ENCODE measurements around the gene HOMER3. TPM values are rescaled to one million over a fixed set of nuclear protein-coding genes. Genes with fewer than 3 reads are reported as not detected.
"Not testable (repeated sequence)": the region's sequence is repeated elsewhere in the genome, so short reads cannot be mapped to it uniquely, and the experiment has no call there.

Gene HOMER3
- total RNA-seq, 6 donors from 2014 or later: 17.3 to 58.0 (median 27.8) TPM

DNA sequence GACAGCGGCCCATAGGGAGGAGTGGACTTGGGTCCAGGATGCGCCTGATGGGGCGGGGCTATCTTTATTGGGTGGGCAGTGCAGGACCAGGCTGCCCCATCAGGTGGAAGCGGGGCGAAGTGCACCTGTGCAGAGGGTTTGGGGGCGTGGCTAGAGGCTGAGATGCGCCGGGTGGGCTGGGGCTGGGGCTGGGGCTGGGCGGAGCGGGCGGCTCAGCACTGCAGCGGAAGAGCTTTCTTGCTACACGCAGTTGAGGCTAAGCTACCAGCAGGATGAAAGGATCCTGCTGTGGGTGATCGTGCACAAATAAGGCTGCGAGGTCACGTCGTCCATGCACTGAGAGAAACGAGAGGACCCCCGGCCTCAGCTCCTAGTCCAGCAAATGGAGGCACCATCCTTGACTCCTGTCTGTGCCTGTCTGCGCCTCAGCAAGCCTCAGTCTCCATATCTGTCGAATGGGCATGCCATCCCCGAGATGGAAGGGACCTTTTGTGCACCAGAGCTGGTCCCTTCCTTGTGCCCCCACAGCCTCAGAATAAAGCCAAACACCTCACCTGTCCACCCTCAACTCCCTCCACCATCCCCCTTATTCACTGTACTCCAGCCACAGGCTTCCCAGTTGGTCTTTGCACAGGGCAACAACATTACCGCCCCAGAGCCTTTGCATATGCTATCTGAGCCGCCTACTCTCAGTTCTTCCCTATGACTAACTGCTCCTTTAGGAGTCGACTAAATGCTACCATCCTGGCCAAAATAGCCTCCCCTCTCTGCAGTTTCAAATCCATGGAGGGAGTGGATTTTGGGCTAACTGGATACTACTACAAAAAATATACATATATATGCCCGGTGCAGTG lies 21.0 kb upstream of the HOMER3 start:
- H3K27ac ChIP-seq: no peak overlapping the region
- ATAC-seq (ENCODE audit: low FRiP score in 2 of 2) (no peak), DNase-seq (no peak)
- peaks cover 0 to 2% (median 0%) of the 10 kb centered on the region in 4 donors for H3K27me3 ChIP-seq
- no peak overlapping the region for H3K4me3 ChIP-seq
- peaks cover 0 to 6% (median under 1%) of the 10 kb centered on the region in 4 donors for H3K4me1 ChIP-seq
- H3K36me3 ChIP-seq: no peaks in the 10 kb centered on the region
- WGBS, 2 donors: 41 to 61% methylated on average over 10 to 18 of the region's 26 CpGs
- no peaks in the 10 kb centered on the region for H3K9me3 ChIP-seq
- TF ChIP-seq CTCF (IDR thresholded peaks at IDR 0.05) (no peak), POLR2AphosphoS5 (IDR thresholded peaks at IDR 0.05) (no peak), EP300 (IDR thresholded peaks at IDR 0.05) (no peak), POLR2A (IDR thresholded peaks at IDR 0.05) (no peak)

- WGBS, 2 donors: 91 to 92% methylated on average over 4 of the region's 4 CpGs
- TF ChIP-seq EP300 (IDR thresholded peaks at IDR 0.05) (no peak), POLR2AphosphoS5 (IDR thresholded peaks at IDR 0.05) (no peak), POLR2A (IDR thresholded peaks at IDR 0.05) (no peak), CTCF (IDR thresholded peaks at IDR 0.05) (no peak)
- no peak overlapping the region for H3K27ac ChIP-seq
- H3K4me3 ChIP-seq: no peak overlapping the region
- no peaks in the 10 kb centered on the region for H3K9me3 ChIP-seq
- no peak for ATAC-seq (ENCODE audit: low FRiP score in 2 of 2)
- peaks cover 0 to 2% (median 0%) of the 10 kb centered on the region in 4 donors for H3K27me3 ChIP-seq
- no peaks in the 10 kb centered on the region for H3K36me3 ChIP-seq
- DNase-seq: no peak
- peaks cover 0 to 6% (median 0%) of the 10 kb centered on the region in 4 donors for H3K4me1 ChIP-seq
Measured at GRCh38 chr19:18960370-18960769, 19.4 kb upstream of the HOMER3 start.

- Histone ChIP-seq H3K9me3 (no peaks in the 10 kb centered on the region), H3K4me1 (peaks cover 0 to 5% (median 0%) of the 10 kb centered on the region in 4 donors), H3K27ac (no peak overlapping the region), H3K27me3 (no peaks in the 10 kb centered on the region), H3K4me3 (no peak overlapping the region), H3K36me3 (no peaks in the 10 kb centered on the region)
- DNase-seq: no peak
- TF ChIP-seq POLR2AphosphoS5 (IDR thresholded peaks at IDR 0.05) (no peak), EP300 (IDR thresholded peaks at IDR 0.05) (no peak), CTCF (IDR thresholded peaks at IDR 0.05) (no peak), POLR2A (IDR thresholded peaks at IDR 0.05) (no peak)
- 93 to 100% methylated on average over 2 of the region's 2 CpGs for WGBS, 2 donors
- ATAC-seq (ENCODE audit: low FRiP score in 2 of 2): no peak
Measured at GRCh38 chr19:18955042-18955441, 14.0 kb upstream of the HOMER3 start.

DNA sequence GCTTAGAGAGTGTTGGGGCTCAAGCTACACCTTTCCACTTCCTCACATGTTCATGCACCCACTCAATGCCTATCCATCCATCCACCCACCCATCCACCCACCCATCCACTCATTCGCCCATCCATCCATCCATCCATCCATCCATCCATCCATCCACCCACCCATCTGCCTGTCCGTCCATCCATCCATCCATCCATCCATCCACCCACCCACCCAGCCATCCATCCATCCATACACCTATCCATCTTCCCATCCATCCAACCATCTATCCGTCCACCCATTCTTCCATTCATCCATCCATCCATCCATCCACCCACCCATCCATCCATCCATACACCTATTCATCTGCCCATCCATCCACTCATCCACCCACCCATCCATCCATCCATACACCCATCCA lies 13.1 kb upstream of the HOMER3 start:
- H3K27me3 ChIP-seq: no peaks in the 10 kb centered on the region
- WGBS, 2 donors: 80 to 89% methylated on average over 3 of the region's 3 CpGs
- no peak overlapping the region for H3K27ac ChIP-seq
- no peak overlapping the region for H3K4me3 ChIP-seq
- H3K9me3 ChIP-seq: no peaks in the 10 kb centered on the region
- ATAC-seq (ENCODE audit: low FRiP score in 2 of 2) (no peak), DNase-seq (no peak)
- no peaks in the 10 kb centered on the region for H3K36me3 ChIP-seq
- no peak for TF ChIP-seq POLR2AphosphoS5 (IDR thresholded peaks at IDR 0.05)
- TF ChIP-seq CTCF (IDR thresholded peaks at IDR 0.05): no peak
- TF ChIP-seq EP300 (IDR thresholded peaks at IDR 0.05): no peak
- TF ChIP-seq POLR2A (IDR thresholded peaks at IDR 0.05): no peak
- peaks cover 0 to 5% (median 0%) of the 10 kb centered on the region in 4 donors for H3K4me1 ChIP-seq

GRCh38 chr19:18952364-18953003 lies 11.5 kb upstream of the HOMER3 start:
- 58 to 59% methylated on average over 17 of the region's 17 CpGs for WGBS, 2 donors
- H3K4me1 ChIP-seq: not testable (repeated sequence)

More at GRCh38 chr19:18952364-18953003, 11.5 kb upstream of the HOMER3 start:
- not testable (repeated sequence) for ATAC-seq (ENCODE audit: low FRiP score in 2 of 2); H3K9me3 ChIP-seq; H3K4me3 ChIP-seq; DNase-seq; H3K27me3 ChIP-seq; H3K27ac ChIP-seq; H3K36me3 ChIP-seq
